ENCODE data around the gene CD300LD.

CD300LD gene

DNA sequence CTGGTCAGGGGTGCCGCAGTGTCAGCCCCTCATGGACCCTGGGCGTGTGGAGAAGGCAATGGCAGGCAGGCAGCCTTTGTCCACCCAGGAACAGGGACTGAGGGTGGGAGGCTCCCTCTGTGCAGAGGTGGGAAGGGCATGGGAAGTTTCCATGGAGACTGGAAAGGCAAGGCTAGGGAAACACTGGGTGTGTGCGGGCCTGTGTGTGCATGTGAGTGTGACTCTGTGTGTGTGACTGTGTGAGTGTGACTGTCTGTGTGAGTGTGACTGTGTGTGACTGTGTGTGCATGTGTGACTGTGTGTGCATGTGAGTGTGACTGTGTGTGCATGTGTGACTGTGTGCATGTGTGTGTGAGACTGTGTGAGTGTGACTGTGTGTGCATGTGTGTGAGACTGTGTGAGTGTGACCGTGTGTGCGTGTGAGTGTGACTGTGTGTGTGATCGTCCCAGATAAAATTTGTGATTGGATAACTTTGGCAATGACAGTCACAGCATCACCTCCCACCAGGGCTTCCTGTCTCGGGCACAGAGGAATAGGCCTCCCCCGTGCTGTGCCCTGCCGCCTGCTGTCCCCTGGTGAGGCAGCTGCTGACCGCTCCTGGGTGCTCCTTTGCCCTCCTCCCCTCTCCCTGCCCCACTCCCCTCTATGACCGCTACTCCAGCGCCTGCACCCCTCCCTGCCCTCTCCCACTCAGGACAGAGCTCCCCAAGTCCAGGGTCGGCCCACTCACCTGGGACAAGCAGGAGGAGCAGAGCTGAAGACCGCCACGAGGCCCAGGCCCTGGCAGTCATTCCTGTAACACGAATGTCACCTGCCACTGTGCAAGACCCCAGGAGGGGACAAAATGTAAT is 46.9 kb downstream of the CD300LD start:
- WGBS, 2 experiments (ENCODE audit: insufficient coverage in 2 of 2): 90 to 95% methylated on average over 9 to 16 of the region's 16 CpGs

DNA sequence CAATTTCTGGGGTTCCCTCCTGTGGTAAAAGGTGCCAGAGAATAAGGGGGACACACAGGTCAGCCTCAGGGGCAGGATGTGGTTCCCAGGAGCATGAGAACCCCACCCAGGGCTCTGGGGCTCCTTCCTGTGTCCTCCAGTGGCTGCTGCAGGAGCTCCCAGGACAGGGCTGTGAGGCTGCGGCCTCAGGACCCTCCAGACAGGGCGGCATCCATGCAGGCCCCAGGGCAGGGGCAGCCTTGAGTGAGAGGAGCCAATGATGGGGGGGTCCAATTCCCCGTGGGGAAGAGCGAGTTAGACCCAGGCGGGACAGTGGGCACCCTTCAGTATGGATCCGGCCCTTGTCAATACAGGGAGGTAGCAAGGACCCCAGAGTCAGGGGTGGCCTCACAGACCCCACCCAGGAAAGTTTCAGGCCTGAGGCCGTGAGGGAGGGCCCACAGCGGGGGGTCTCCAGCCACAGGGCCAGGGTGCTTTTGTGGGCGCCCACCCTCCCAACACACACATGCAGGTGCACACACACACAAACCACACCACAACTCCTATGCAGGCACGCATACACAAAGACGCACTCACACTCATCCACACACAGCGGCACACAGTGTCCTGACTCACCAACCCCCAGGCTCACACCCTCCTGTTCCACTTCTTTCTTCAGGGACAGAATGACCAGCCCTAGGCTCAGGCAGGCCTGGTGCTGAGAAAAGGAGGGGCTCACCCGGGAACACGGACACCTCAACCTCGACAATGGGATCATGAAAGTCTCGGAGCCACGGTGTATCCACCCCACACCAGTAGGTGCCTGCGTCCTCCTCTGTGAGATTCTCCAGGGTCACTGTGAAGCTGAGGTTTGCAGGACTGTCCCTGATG is 48.0 kb downstream of the CD300LD start:
- WGBS, 2 experiments (ENCODE audit: insufficient coverage in 2 of 2): 93% methylated on average over 14 to 15 of the region's 18 CpGs

More for the DNA sequence above, 46.9 kb downstream of the CD300LD start:
- no peaks in the 10 kb centered on the region for H3K4me1 ChIP-seq (ENCODE audit: control insufficient read depth, insufficient read depth, low read length, poor library complexity, severe bottlenecking)
- H3K36me3 ChIP-seq (ENCODE audit: control insufficient read depth, insufficient read depth, low read length): no peaks in the 10 kb centered on the region
- no peak overlapping the region for H3K4me3 ChIP-seq (ENCODE audit: extremely low read depth, insufficient read depth, low read length, poor library complexity, severe bottlenecking)
- H3K9me3 ChIP-seq (ENCODE audit: control insufficient read depth, low read length): no peaks in the 10 kb centered on the region
- H3K27ac ChIP-seq (ENCODE audit: low read depth, low read length, severe bottlenecking): no peak overlapping the region

DNA sequence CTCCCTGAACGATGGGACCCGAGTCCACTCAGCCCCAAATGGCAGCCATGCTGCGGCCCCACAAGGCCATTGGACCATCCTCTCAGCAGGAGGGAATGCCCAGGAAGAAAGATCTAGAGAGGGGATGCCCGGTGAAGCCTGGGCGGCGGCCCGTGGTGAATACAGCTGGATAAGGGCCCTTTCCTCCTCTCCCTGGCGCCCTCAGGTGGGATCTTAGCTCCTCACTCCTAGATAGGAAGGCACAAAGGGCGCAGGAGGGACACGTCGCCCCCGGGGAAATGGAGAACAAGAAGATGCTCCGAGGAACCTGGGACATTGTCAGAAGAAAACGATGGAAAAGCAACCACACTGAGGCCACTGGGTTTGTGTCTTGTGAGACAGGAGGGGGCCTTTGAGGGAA is 48.7 kb downstream of the CD300LD start:
- Histone ChIP-seq H3K27ac (ENCODE audit: low read depth, low read length, severe bottlenecking) (no peak overlapping the region), H3K4me1 (ENCODE audit: control insufficient read depth, insufficient read depth, low read length, poor library complexity, severe bottlenecking) (no peaks in the 10 kb centered on the region), H3K9me3 (ENCODE audit: control insufficient read depth, low read length) (no peaks in the 10 kb centered on the region), H3K4me3 (ENCODE audit: extremely low read depth, insufficient read depth, low read length, poor library complexity, severe bottlenecking) (no peak overlapping the region), H3K36me3 (ENCODE audit: control insufficient read depth, insufficient read depth, low read length) (no peaks in the 10 kb centered on the region)
- 71 to 80% methylated on average over 11 of the region's 14 CpGs for WGBS, 2 experiments (ENCODE audit: insufficient coverage in 2 of 2)

More for the DNA sequence above, 48.0 kb downstream of the CD300LD start:
- Histone ChIP-seq H3K4me1 (ENCODE audit: control insufficient read depth, insufficient read depth, low read length, poor library complexity, severe bottlenecking) (no peaks in the 10 kb centered on the region), H3K9me3 (ENCODE audit: control insufficient read depth, low read length) (no peaks in the 10 kb centered on the region), H3K36me3 (ENCODE audit: control insufficient read depth, insufficient read depth, low read length) (no peaks in the 10 kb centered on the region), H3K27ac (ENCODE audit: low read depth, low read length, severe bottlenecking) (no peak overlapping the region), H3K4me3 (ENCODE audit: extremely low read depth, insufficient read depth, low read length, poor library complexity, severe bottlenecking) (no peak overlapping the region)

DNA sequence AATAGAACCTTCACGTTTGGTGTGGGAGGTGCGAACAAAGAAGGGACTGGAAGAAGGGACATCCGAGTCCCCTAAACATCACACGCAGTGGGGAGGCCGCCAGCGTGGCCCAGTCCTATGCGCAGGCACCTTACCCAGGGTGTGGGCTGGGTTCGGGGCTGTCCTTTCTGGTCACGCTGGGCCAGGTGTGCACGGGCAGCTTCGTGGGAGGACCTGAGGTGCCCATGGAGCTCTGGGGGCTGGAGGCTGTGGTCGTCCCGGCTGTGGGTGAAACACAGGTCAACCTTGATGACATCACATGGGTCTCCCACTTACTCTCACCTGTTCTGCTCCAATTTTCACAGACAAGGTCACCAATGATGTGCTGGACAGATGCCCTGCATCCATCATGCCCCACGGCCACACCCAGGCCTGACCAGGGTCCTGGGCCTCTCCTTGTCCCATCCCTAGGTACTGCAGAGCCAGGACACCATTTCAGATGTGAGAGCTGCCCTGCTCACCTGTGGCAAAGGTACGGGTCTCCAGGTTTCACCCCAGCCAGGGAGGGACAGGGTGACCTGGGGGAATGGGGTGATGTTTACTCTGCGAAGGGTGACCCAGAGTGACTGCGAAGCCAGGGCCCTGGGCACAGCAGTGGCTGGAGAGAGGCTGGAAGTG is 49.2 kb downstream of the CD300LD start:
- Histone ChIP-seq H3K27ac (ENCODE audit: low read depth, low read length, severe bottlenecking) (no peak overlapping the region), H3K9me3 (ENCODE audit: control insufficient read depth, low read length) (no peaks in the 10 kb centered on the region)
- WGBS, 2 experiments (ENCODE audit: insufficient coverage in 2 of 2): 89 to 95% methylated on average over 15 to 16 of the region's 17 CpGs

DNA sequence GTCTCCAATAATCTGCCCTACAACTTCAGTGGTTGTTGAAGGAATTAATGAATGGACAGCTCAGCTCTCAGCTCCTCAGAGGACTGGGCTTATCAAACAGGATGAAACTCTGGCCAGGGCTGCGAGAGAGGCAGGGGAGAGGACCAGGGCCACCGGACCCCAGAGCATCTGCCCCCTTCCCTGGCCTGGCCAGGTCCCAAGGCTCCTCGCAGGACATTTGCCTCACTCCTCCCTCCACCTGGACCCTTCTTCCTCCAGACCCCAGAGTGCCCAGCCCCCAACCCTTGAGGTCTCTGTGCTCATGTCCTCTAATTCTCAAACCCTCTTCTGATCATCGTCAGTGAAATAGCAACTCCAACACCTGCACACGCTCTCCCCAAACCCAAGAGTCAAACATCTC is 49.9 kb downstream of the CD300LD start:
- H3K4me3 ChIP-seq (ENCODE audit: extremely low read depth, insufficient read depth, low read length, poor library complexity, severe bottlenecking): no peak overlapping the region
- no peak overlapping the region for H3K27ac ChIP-seq (ENCODE audit: low read depth, low read length, severe bottlenecking)
- H3K4me1 ChIP-seq (ENCODE audit: control insufficient read depth, insufficient read depth, low read length, poor library complexity, severe bottlenecking): no peaks in the 10 kb centered on the region
- no peaks in the 10 kb centered on the region for H3K9me3 ChIP-seq (ENCODE audit: control insufficient read depth, low read length)
- no peaks in the 10 kb centered on the region for H3K36me3 ChIP-seq (ENCODE audit: control insufficient read depth, insufficient read depth, low read length)
- 86 to 90% methylated on average over 4 to 5 of the region's 5 CpGs for WGBS, 2 experiments (ENCODE audit: insufficient coverage in 2 of 2)

More for the DNA sequence above, 49.2 kb downstream of the CD300LD start:
- H3K4me3 ChIP-seq (ENCODE audit: extremely low read depth, insufficient read depth, low read length, poor library complexity, severe bottlenecking): no peak overlapping the region
- H3K4me1 ChIP-seq (ENCODE audit: control insufficient read depth, insufficient read depth, low read length, poor library complexity, severe bottlenecking): no peaks in the 10 kb centered on the region
- no peaks in the 10 kb centered on the region for H3K36me3 ChIP-seq (ENCODE audit: control insufficient read depth, insufficient read depth, low read length)

DNA sequence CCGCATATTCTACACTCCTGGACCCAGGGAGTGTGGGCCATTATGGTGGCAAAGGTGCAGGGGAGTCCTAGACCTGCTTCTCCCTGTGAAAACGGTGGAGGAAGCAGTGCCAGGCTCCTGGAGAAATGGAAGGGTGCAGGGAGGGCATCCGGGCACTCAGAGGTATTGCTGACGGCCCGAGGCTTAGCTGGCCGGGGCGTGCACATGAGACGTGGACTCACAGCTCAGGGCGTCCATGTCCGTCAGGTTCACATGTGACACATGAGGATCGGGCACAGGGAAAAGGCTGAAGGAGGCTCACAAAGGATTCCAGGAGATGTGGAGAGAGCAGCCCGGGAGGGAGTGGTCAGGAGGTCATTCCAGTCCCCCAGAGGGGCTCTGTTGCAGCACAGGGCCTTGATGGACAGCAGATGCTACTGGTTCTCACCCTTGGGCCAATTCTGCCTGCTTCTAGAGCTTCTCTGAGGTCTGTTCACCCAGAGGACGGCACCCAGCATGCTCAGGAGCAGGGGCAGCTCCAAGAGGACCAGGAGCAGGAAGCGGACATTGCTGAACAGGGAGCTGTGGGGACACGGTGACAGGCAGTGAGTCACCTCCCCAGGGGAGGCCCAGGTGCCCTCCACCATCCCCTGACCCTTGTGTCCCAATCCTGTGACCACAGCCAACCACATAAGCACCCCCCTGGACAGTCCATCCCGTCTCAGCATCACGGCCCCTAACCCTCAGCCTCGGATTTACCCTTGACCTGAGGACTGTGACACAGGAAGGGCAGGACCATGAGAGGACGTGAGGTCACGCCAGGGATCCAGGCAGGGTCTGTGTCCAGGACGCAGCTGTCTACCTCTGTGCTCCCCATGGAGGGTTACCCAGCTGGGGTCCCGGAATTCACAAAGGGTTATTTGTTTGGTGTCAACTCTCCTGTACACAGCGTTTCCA is 50.6 kb downstream of the CD300LD start:
- H3K4me3 ChIP-seq (ENCODE audit: extremely low read depth, insufficient read depth, low read length, poor library complexity, severe bottlenecking): no peak overlapping the region
- no peaks in the 10 kb centered on the region for H3K4me1 ChIP-seq (ENCODE audit: control insufficient read depth, insufficient read depth, low read length, poor library complexity, severe bottlenecking)
- H3K36me3 ChIP-seq (ENCODE audit: control insufficient read depth, insufficient read depth, low read length): no peaks in the 10 kb centered on the region
- H3K27ac ChIP-seq (ENCODE audit: low read depth, low read length, severe bottlenecking): no peak overlapping the region
- WGBS, 2 experiments (ENCODE audit: insufficient coverage in 2 of 2): 85 to 89% methylated on average over 15 to 22 of the region's 23 CpGs
- no peaks in the 10 kb centered on the region for H3K9me3 ChIP-seq (ENCODE audit: control insufficient read depth, low read length)

DNA sequence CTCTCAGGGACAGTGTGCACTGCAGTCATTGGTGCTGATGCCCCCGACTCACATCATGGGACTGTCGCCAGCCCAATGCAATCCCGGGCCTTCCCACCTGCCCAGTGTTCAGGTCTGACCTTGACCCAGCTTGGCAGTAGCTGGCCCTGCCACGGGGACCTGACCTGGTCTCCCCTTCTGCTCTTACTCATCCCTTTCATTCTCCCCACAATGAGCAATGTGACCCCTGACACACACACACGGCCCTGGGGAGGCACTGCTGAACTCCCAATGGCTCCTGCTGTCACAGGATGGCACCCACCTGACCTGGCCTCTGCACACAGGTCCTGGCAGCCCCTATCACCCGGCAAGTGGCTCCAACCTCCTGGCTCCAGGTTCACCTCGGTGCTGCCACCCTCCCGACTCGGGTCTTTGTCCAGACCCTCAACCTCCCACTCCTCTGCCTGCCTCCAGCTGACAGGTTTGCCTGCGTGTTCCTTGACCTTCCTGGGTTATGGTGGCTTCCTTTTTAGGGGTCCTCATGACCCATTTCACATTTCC is 52.7 kb downstream of the CD300LD start:
- Histone ChIP-seq H3K4me1 (ENCODE audit: control insufficient read depth, insufficient read depth, low read length, poor library complexity, severe bottlenecking) (no peaks in the 10 kb centered on the region), H3K27ac (ENCODE audit: low read depth, low read length, severe bottlenecking) (no peak overlapping the region), H3K9me3 (ENCODE audit: control insufficient read depth, low read length) (no peaks in the 10 kb centered on the region), H3K36me3 (ENCODE audit: control insufficient read depth, insufficient read depth, low read length) (no peaks in the 10 kb centered on the region), H3K4me3 (ENCODE audit: extremely low read depth, insufficient read depth, low read length, poor library complexity, severe bottlenecking) (no peak overlapping the region)
- WGBS, 2 experiments (ENCODE audit: insufficient coverage in 2 of 2): 74 to 89% methylated on average over 8 to 9 of the region's 10 CpGs

DNA sequence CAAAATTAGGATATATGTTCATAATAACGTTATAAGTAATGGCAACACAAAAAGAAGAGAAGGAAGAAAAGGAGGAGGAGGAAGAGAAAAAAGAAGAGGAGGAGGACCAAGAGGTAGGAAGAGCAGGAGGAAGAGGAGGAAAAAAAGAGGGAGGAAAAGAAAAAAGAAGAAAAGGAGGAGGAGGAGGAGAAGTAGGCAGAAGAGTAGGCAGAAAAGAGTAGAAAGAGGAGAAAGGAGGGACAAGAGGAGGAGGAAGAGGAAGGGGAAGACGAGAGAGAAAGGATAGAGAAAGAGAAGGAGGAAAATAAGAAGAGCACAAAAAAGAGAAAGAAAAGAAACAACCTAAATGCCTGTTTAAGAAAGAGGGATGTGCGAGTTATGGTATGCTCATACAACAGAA is 55.2 kb downstream of the CD300LD start:
- no peak overlapping the region for H3K27ac ChIP-seq (ENCODE audit: low read depth, low read length, severe bottlenecking)
- H3K36me3 ChIP-seq (ENCODE audit: control insufficient read depth, insufficient read depth, low read length): no peaks in the 10 kb centered on the region
- 75 to 80% methylated on average over 1 to 3 of the region's 3 CpGs for WGBS, 2 experiments (ENCODE audit: insufficient coverage in 2 of 2)
- no peaks in the 10 kb centered on the region for H3K9me3 ChIP-seq (ENCODE audit: control insufficient read depth, low read length)
- no peak overlapping the region for H3K4me3 ChIP-seq (ENCODE audit: extremely low read depth, insufficient read depth, low read length, poor library complexity, severe bottlenecking)
- no peaks in the 10 kb centered on the region for H3K4me1 ChIP-seq (ENCODE audit: control insufficient read depth, insufficient read depth, low read length, poor library complexity, severe bottlenecking)

DNA sequence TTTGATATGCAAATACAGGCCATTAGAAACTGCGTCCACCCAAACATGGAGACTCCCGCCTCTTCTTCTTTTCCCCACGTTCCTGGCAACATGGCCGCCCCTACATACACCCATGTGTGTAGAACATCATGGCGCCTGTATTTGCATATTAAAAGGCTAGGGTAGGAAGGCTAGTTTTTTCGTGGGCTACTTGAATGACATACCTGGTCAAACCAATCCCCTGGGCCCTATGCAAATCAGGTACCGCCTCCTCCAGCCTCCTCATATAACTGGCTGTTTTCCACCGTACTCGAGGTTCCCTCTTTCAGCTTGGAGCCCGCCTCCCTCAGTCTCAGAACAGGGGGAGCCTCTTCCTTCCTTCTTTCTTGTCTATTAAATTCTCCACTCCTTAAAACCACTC is 60.0 kb downstream of the CD300LD start:
- H3K27ac ChIP-seq (ENCODE audit: low read depth, low read length, severe bottlenecking): no peak overlapping the region
- H3K36me3 ChIP-seq (ENCODE audit: control insufficient read depth, insufficient read depth, low read length): no peaks in the 10 kb centered on the region
- H3K9me3 ChIP-seq (ENCODE audit: control insufficient read depth, low read length): no peaks in the 10 kb centered on the region
- 61 to 69% methylated on average over 6 to 7 of the region's 10 CpGs for WGBS, 2 experiments (ENCODE audit: insufficient coverage in 2 of 2)
- no peaks in the 10 kb centered on the region for H3K4me1 ChIP-seq (ENCODE audit: control insufficient read depth, insufficient read depth, low read length, poor library complexity, severe bottlenecking)
- H3K4me3 ChIP-seq (ENCODE audit: extremely low read depth, insufficient read depth, low read length, poor library complexity, severe bottlenecking): no peak overlapping the region
